ENCODE results near the gene TMEM134. TPM values are rescaled to one million over a fixed set of nuclear protein-coding genes. Genes with fewer than 3 reads are reported as not detected.

TMEM134 gene
- total and polyA plus RNA-seq, 9 of the 15 experiments (the other 6 are each of a cell fraction or from before 2014, with no cell fraction given), result 0.63 to 48.4 (median 10.7) TPM

GRCh38 chr11:67436459-67437081, 32.5 kb downstream of the TMEM134 start (continued):
- TF ChIP-seq MAZ (CRISPR knock-in tag; conservative IDR thresholded peaks at IDR 0.05 in 1 of 2, IDR thresholded peaks at IDR 0.05 in 1 of 2) (peak; percentile 28 to 51; a peak in 1 of 4 replicates), MYBL2 (IDR thresholded peaks at IDR 0.05; ENCODE audit: low read depth) (no peak), MYBL2 (CRISPR knock-in tag; IDR thresholded peaks at IDR 0.05; ENCODE audit: borderline replicate concordance) (no peak), MBD1 (CRISPR knock-in tag; IDR thresholded peaks at IDR 0.05) (no peak), MAX (CRISPR knock-in tag; IDR thresholded peaks at IDR 0.05) (peak; percentile 49; the same call in 1 of the 2 replicates), SOX6 (IDR thresholded peaks at IDR 0.05) (no peak), HMBOX1 (IDR thresholded peaks at IDR 0.05) (peak; percentile 65; the same call in 1 of the 2 replicates), SMARCA4 (IDR thresholded peaks at IDR 0.05) (peak; percentile 48), PRDM10 (IDR thresholded peaks at IDR 0.05; ENCODE audit: partially characterized antibody) (no peak), ZC3H4 (CRISPR knock-in tag; IDR thresholded peaks at IDR 0.05; ENCODE audit: borderline replicate concordance) (no peak), NEUROD1 (IDR thresholded peaks at IDR 0.05; ENCODE audit: borderline replicate concordance, low read depth, low read length, partially characterized antibody) (peak; percentile 32), ASH1L (IDR thresholded peaks at IDR 0.05; ENCODE audit: borderline replicate concordance, low read depth, partially characterized antibody) (no peak), GABPA (tag; conservative IDR thresholded peaks at IDR 0.05; ENCODE audit: low read depth) (peak; percentile 7; the same call in 1 of the 2 replicates), L3MBTL2 (IDR thresholded peaks at IDR 0.05) (peak; percentile 61), NR2C2 (CRISPR knock-in tag; IDR thresholded peaks at IDR 0.05) (0 out of 2 replicates have a peak, but pooled peaks have one; percentile 39), NR2C2 (tag; IDR thresholded peaks at IDR 0.05) (no peak; the same call in 1 of the 2 replicates), THRAP3 (IDR thresholded peaks at IDR 0.05; ENCODE audit: borderline replicate concordance) (0 out of 2 replicates have a peak, but pooled peaks have one; percentile 34), SMAD4 (CRISPR knock-in tag; conservative IDR thresholded peaks at IDR 0.05) (peak; percentile 46; the same call in 1 of the 2 replicates), LEF1 (IDR thresholded peaks at IDR 0.05) (peak; percentile 72; the same call in 1 of the 2 replicates)

Measured in K562 (cell line).